ENCODE data around the gene DOK3. TPM values are rescaled to one million over a fixed set of nuclear protein-coding genes. Genes with fewer than 3 reads are reported as not detected.

Gene DOK3
- total RNA-seq, 1 donor = 2.6 TPM

DNA sequence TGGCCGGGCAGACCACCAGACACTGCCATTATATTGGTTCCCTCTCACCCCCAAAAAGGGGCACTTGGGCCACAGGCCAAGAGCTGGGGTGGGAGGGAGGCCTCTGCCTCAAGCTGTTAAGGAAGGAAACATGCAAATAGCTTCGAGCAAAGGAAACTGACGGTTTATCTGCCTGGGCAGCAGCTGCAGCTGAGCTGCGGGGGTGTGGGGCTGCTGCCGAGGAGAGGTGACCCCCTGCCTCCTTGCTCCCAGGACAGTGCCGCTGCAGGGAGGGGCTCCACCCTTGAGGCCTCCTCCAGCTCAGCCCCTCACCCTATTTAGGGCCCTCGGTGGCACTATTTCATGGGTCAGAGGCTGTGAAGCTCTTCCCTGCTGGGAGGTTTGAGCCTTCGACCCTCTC is 789 bp downstream of the DOK3 start:
- no peak overlapping the region for H3K4me3 ChIP-seq (ENCODE audit: low read depth, low read length)
- no peak for DNase-seq (ENCODE audit: low read depth)
- TF ChIP-seq, protein P1, sequence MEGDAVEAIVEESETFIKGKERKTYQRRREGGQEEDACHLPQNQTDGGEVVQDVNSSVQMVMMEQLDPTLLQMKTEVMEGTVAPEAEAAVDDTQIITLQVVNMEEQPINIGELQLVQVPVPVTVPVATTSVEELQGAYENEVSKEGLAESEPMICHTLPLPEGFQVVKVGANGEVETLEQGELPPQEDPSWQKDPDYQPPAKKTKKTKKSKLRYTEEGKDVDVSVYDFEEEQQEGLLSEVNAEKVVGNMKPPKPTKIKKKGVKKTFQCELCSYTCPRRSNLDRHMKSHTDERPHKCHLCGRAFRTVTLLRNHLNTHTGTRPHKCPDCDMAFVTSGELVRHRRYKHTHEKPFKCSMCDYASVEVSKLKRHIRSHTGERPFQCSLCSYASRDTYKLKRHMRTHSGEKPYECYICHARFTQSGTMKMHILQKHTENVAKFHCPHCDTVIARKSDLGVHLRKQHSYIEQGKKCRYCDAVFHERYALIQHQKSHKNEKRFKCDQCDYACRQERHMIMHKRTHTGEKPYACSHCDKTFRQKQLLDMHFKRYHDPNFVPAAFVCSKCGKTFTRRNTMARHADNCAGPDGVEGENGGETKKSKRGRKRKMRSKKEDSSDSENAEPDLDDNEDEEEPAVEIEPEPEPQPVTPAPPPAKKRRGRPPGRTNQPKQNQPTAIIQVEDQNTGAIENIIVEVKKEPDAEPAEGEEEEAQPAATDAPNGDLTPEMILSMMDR (IDR thresholded peaks at IDR 0.05; ENCODE audit: insufficient read depth, low read depth, low read length) = no peak

DNA sequence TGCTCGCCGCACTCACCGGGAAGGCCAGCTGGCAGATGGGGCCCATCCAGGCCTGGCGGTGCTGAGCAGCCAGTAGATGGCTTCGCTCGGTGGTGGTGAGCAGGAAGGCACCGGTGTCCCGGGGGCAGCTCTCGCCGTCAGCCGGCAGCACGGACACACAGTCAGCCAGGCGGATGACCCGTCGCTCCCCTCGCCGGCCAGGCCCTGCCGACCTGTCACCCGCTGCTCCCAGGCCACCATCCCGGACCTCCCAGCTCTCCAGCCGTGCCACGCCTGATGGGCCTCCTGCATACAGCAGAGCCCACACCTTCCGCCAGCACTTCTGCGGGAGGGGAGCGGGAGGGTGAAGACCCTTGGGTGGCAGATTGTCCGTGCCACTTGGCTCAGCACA is 1.4 kb downstream of the DOK3 start:
- H3K4me3 ChIP-seq (ENCODE audit: low read depth, low read length) = no peak overlapping the region

DNA sequence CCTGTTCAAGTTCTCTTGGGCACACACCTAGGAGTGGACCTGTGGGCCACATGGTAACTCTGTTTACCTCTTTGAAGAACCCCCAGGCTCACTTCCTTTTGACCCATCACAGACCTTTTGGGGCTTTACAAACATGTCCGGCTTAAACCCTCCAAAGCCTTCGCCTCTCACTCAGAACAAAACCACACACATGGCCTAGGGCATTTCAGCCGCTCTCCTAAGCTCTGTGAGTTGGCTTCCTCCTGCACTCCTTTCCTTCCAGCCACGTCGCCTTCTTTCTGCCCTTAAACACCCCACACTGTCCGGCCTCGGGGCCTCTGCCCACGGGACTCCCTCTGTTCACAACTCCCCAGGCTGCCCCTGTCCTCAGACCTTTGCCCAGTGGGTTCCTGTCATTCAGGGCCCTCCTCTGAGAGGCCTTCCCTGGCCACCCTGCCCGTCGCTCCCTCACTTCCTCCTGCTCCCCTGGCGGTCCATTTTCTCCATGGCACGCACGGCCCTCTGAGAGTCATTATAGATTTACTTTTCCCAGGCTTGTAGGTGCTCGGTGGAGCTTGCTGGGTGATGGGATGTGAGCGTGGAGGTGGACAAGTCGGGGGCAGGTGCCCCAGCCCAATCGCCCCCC is 1.9 kb downstream of the DOK3 start:
- TF ChIP-seq, protein P1 (IDR thresholded peaks at IDR 0.05; ENCODE audit: insufficient read depth, low read depth, low read length) = no peak
- no peak overlapping the region for H3K4me3 ChIP-seq (ENCODE audit: low read depth, low read length)
- no peak for DNase-seq (ENCODE audit: low read depth)

More for the DNA sequence above, 1.4 kb downstream of the DOK3 start:
- TF ChIP-seq, protein P1 (IDR thresholded peaks at IDR 0.05; ENCODE audit: insufficient read depth, low read depth, low read length) = no peak
- no peak for DNase-seq (ENCODE audit: low read depth)

DNA sequence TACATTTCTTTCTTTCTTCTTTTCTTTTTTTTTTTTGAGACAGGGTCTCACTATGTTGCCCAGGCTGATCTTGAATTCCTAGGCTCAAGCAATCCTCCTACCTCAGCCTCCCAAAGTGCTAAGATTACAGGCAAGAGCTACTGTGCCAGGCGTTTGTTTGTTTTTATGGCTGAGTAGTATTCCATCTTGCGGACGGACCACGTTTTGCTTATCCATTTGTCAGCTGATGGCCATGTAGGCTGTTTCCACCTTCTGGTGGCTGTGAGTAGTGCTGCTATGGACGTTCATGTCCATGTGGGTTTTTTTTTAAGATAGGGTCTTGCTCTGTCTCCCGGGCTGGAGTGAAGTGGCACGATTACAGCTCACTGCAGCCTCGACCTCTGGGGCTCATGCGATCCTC is 2.5 kb downstream of the DOK3 start:
- H3K4me3 ChIP-seq (ENCODE audit: low read depth, low read length) = no peak overlapping the region
- DNase-seq (ENCODE audit: low read depth) = peak; percentile 9
- TF ChIP-seq, protein P1 (IDR thresholded peaks at IDR 0.05; ENCODE audit: insufficient read depth, low read depth, low read length) = peak; percentile 33

DNA sequence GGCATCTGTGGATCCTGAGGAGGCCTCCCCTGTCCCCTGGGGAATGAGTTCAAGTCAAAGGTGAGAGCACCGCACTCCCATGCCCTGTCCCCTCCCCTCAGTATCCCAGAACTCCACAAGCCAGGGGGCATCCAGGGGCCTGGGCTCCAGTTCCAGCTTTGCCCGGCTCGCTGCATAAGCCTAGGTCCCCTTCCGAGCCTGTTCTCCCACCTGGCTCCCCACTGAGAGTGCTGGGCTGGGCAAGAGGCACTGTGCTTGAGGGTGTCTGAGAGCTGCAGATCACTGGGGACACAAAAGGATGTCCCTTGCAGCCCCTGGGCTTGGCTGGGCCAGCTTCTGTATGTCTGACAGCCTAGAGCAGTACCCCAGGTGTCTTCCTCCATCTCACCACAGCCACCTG is 4.6 kb downstream of the DOK3 start:
- TF ChIP-seq, protein P1 (IDR thresholded peaks at IDR 0.05; ENCODE audit: insufficient read depth, low read depth, low read length) = no peak
- DNase-seq (ENCODE audit: low read depth) = no peak

DNA sequence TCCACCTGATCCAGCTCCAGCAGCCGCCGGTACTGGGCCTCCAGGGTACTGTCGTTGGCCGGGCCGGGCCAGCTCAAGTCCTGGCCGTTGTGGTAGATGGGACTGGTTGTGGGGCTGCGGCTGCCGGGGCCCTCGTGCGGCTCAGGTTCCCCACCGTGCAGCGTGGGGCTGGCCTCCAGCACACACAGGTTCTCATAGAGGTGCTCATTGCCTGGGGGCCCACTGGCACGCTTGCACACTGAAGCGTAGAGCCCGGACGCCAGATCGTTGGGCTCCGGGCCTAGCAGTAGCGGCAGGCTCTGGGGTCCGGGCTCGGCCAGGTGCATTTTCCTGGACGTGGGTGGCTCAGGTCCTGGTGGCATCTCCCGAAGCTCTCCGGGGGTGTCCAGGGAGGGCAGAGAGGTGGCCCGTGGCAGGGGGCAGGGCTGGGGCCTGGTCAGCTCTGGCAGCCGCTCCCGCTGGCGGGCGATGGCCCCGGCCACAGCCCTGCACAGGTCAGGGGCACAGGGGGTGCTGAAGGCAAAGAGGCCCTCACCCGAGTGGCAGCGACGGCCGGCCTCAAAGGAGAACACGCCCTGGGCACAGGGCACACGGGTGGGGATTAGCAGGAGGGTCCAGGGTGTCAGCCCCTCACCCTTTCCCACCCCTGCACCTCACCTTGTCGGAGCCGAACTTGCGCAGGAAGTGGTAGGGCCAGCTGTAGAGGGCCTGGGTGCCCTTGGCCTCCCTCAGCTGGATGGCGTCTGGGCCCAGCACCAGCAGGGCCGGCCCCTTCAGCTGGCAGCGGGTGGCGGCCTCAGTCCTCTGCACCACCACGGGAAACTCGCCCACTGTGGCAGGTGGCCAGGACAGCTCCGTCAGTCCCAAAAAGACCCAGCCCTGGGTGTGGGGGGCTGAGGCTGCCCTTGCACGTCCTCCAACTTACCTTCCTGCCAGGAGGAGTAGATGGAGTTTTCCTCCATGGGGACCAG is 5.3 kb downstream of the DOK3 start:
- TF ChIP-seq, protein P1 (IDR thresholded peaks at IDR 0.05; ENCODE audit: insufficient read depth, low read depth, low read length) = no peak
- no peak overlapping the region for H3K4me3 ChIP-seq (ENCODE audit: low read depth, low read length)

More for the DNA sequence above, 4.6 kb downstream of the DOK3 start:
- no peak overlapping the region for H3K4me3 ChIP-seq (ENCODE audit: low read depth, low read length)

More for the DNA sequence above, 5.3 kb downstream of the DOK3 start:
- no peak for DNase-seq (ENCODE audit: low read depth)

Measured in fibroblast of villous mesenchyme (primary cell).